Parathyroid adenoma (tissue), 2 donors: ENCODE data around the gene KHSRP.

Source experiments
- H2AFZ ChIP-seq: fragments of 300-600 bp; sonication (generic); one replicate; pipeline ENCODE4 v1.7.0; 2017; ENCODE audit warnings: antibody characterized with exemption, mild to moderate bottlenecking
- H3K27ac ChIP-seq: fragments of 300-600 bp; sonication (generic); one replicate; pipeline ENCODE4 v1.7.0; 2017
- H3K27me3 ChIP-seq: fragments of 300-600 bp; sonication (generic); one replicate; pipeline ENCODE4 v1.7.0; 2017; ENCODE audit warnings: low read length; ENCODE audit not compliant: control insufficient read depth, insufficient read depth
- H3K36me3 ChIP-seq: fragments of 300-600 bp; sonication (generic); one replicate; pipeline ENCODE4 v1.7.0; 2017; ENCODE audit warnings: low read length; ENCODE audit not compliant: control insufficient read depth, insufficient read depth
- H3K4me1 ChIP-seq: fragments of 300-600 bp; sonication (generic); one replicate; pipeline ENCODE4 v1.7.0; 2017; ENCODE audit warnings: control low read depth
- H3K4me2 ChIP-seq: fragments of 300-600 bp; sonication (generic); one replicate; pipeline ENCODE4 v1.7.0; 2017; ENCODE audit warnings: low read length
- H3K4me3 ChIP-seq: fragments of 300-600 bp; sonication (generic); one replicate; pipeline ENCODE4 v1.7.0; 2017; ENCODE audit warnings: low read depth, low read length
- H3K79me2 ChIP-seq: fragments of 300-600 bp; sonication (generic); one replicate; pipeline ENCODE4 v1.7.0; 2017; ENCODE audit warnings: control low read depth
- H3K9ac ChIP-seq: fragments of 300-600 bp; sonication (generic); one replicate; pipeline ENCODE4 v1.7.0; 2017; ENCODE audit warnings: mild to moderate bottlenecking
- H3K9me3 ChIP-seq: fragments of 300-600 bp; sonication (generic); one replicate; pipeline ENCODE4 v1.7.0; 2017; ENCODE audit warnings: low read length; ENCODE audit not compliant: control insufficient read depth
- CTCF ChIP-seq: fragments of 300-600 bp; sonication (generic); IDR thresholded peaks from one replicate; pipeline ENCODE4 v1.7.0; 2017; ENCODE audit warnings: antibody characterized with exemption, mild to moderate bottlenecking
- donor health status: primary hyperparathyroidism.

Gene KHSRP

GRCh38 chr19:6392221-6393073 is 32.2 kb downstream of the KHSRP start:
- H3K4me2 ChIP-seq = peak overlapping the region; percentile 89
- peak overlapping the region; percentile 79 for H3K4me3 ChIP-seq
- H3K27ac ChIP-seq = peak overlapping the region; percentile 92
- no peaks in the 10 kb centered on the region for H3K36me3 ChIP-seq
- H3K9me3 ChIP-seq = no peaks in the 10 kb centered on the region
- H3K79me2 ChIP-seq = peaks cover 8% of the 10 kb centered on the region
- H3K9ac ChIP-seq = no peak overlapping the region
- H2AFZ ChIP-seq = peak overlapping the region; percentile 100
- H3K4me1 ChIP-seq = peaks cover 7% of the 10 kb centered on the region
- no peak for TF ChIP-seq CTCF
- H3K27me3 ChIP-seq = no peaks in the 10 kb centered on the region

- H3K9me3 ChIP-seq = no peaks in the 10 kb centered on the region
Observed at GRCh38 chr19:6387372-6387771, 37.2 kb downstream of the KHSRP start.

GRCh38 chr19:6384381-6384780 is 40.2 kb downstream of the KHSRP start:
- H3K36me3 ChIP-seq = no peaks in the 10 kb centered on the region

More at GRCh38 chr19:6387372-6387771, 37.2 kb downstream of the KHSRP start:
- Histone ChIP-seq H3K9ac (no peak overlapping the region), H3K79me2 (peaks cover 4% of the 10 kb centered on the region), H3K4me1 (peaks cover 5% of the 10 kb centered on the region), H3K4me2 (no peak overlapping the region), H2AFZ (no peak overlapping the region), H3K27ac (no peak overlapping the region), H3K4me3 (no peak overlapping the region), H3K27me3 (no peaks in the 10 kb centered on the region), H3K36me3 (no peaks in the 10 kb centered on the region)
- TF ChIP-seq CTCF = no peak

GRCh38 chr19:6383188-6383587 is 41.4 kb downstream of the KHSRP start:
- H3K4me2 ChIP-seq = no peak overlapping the region
- no peak overlapping the region for H3K27ac ChIP-seq
- no peak overlapping the region for H2AFZ ChIP-seq
- H3K27me3 ChIP-seq = no peaks in the 10 kb centered on the region
- H3K4me3 ChIP-seq = no peak overlapping the region
- H3K9ac ChIP-seq = no peak overlapping the region
- H3K36me3 ChIP-seq = no peaks in the 10 kb centered on the region
- no peak for TF ChIP-seq CTCF
- H3K79me2 ChIP-seq = no peaks in the 10 kb centered on the region
- H3K9me3 ChIP-seq = no peaks in the 10 kb centered on the region
- no peaks in the 10 kb centered on the region for H3K4me1 ChIP-seq

More at GRCh38 chr19:6384381-6384780, 40.2 kb downstream of the KHSRP start:
- Histone ChIP-seq H3K27me3 (no peaks in the 10 kb centered on the region), H3K4me3 (no peak overlapping the region), H3K4me1 (no peaks in the 10 kb centered on the region), H3K27ac (no peak overlapping the region), H3K4me2 (no peak overlapping the region), H2AFZ (no peak overlapping the region), H3K9ac (no peak overlapping the region), H3K9me3 (no peaks in the 10 kb centered on the region), H3K79me2 (no peaks in the 10 kb centered on the region)
- TF ChIP-seq CTCF = no peak
